Lower lobe of right lung (tissue), 2 donors: ENCODE data around the gene ST7. TPM values are rescaled to one million over a fixed set of nuclear protein-coding genes. Genes with fewer than 3 reads are reported as not detected.
"Not testable (repeated sequence)": the region's sequence is repeated elsewhere in the genome, so short reads cannot be mapped to it uniquely, and the experiment has no call there.

ENCODE experiments used
- ATAC-seq, 2 donors: fragments of 200-7000 bp; cut with Tn5 transposase; one replicate each; pipeline ENCODE4 v1.9.1; 2020 to 2022; ENCODE audit warnings: mild to moderate bottlenecking in 2 of 2, moderate library complexity in 2 of 2
- DNase-seq: peaks from one replicate; pipeline ENCODE4 v3.0.0-alpha.2; 2020
- H3K27ac ChIP-seq: fragments of 200-600 bp; one replicate; pipeline ENCODE4 v1.8.0; 2022
- H3K27me3 ChIP-seq: fragments of 200-600 bp; one replicate; pipeline ENCODE4 v1.8.0; 2022; ENCODE audit warnings: low read depth
- H3K36me3 ChIP-seq: fragments of 200-600 bp; one replicate; pipeline ENCODE4 v1.8.0; 2022; ENCODE audit warnings: mild to moderate bottlenecking
- H3K4me1 ChIP-seq: fragments of 200-600 bp; one replicate; pipeline ENCODE4 v1.8.0; 2022
- H3K4me3 ChIP-seq: fragments of 200-600 bp; one replicate; pipeline ENCODE4 v1.8.0; 2022; ENCODE audit warnings: mild to moderate bottlenecking
- H3K9me3 ChIP-seq: fragments of 200-600 bp; one replicate; pipeline ENCODE4 v1.8.0; 2022
- CTCF ChIP-seq: fragments of 200-600 bp; IDR thresholded peaks from one replicate; pipeline ENCODE4 v1.8.0; 2022; ENCODE audit warnings: antibody characterized with exemption, mild to moderate bottlenecking
- intact Hi-C: fragments of 100-400 bp; cut with DNase I; formaldehyde crosslinking; loops from one replicate; pipeline ENCODE4 v1.11.0; 2022
- total RNA-seq: library from RNA; stranded (reverse); fragmentation: NEBNext Ultra II Directional; extraction: Animal tissue kit (Norgen Biotek cat#: 25700); gene quantifications from one replicate; pipeline ENCODE4 v1.2.1, GENCODE V29; 2021
- donor health status: DM: no; HTN: yes; CAD: no; lungs with severe emphysema.

ST7 gene
- total RNA-seq, 1 donor from 2014 or later, result 51.1 TPM

- Histone ChIP-seq H3K4me3 (no peak overlapping the region), H3K36me3 (no peaks in the 10 kb centered on the region), H3K9me3 (no peaks in the 10 kb centered on the region), H3K4me1 (peaks cover 15% of the 10 kb centered on the region), H3K27me3 (no peaks in the 10 kb centered on the region), H3K27ac (no peak overlapping the region)
- ATAC-seq (no peak), DNase-seq (no peak)
- intact Hi-C loops, result no loop called here
- TF ChIP-seq CTCF, result no peak
These were observed 14.1 kb downstream of the ST7 start for GRCh38 chr7:116967254-116967922.

- Histone ChIP-seq H3K27me3 (no peaks in the 10 kb centered on the region), H3K4me3 (no peak overlapping the region), H3K36me3 (no peaks in the 10 kb centered on the region), H3K4me1 (peaks cover 15% of the 10 kb centered on the region), H3K9me3 (no peaks in the 10 kb centered on the region), H3K27ac (no peak overlapping the region)
- intact Hi-C loops, result no loop called here
- no peak for TF ChIP-seq CTCF
- no peak for ATAC-seq
- no peak for DNase-seq
These were observed 14.7 kb downstream of the ST7 start for GRCh38 chr7:116967983-116968382.

- Histone ChIP-seq H3K27ac (no peak overlapping the region), H3K27me3 (no peaks in the 10 kb centered on the region), H3K4me3 (no peak overlapping the region), H3K36me3 (no peaks in the 10 kb centered on the region), H3K4me1 (peaks cover 15% of the 10 kb centered on the region), H3K9me3 (no peaks in the 10 kb centered on the region)
- intact Hi-C loops, result no loop called here
- ATAC-seq (no peak), DNase-seq (no peak)
- TF ChIP-seq CTCF, result no peak
These were observed 15.3 kb downstream of the ST7 start for GRCh38 chr7:116968631-116969030.

GRCh38 chr7:116969371-116969902 is 16.1 kb downstream of the ST7 start:
- DNase-seq, result no peak
- Histone ChIP-seq H3K36me3 (no peaks in the 10 kb centered on the region), H3K27ac (no peak overlapping the region), H3K4me3 (no peak overlapping the region), H3K9me3 (no peaks in the 10 kb centered on the region), H3K4me1 (peaks cover 15% of the 10 kb centered on the region), H3K27me3 (no peaks in the 10 kb centered on the region)
- no peak for TF ChIP-seq CTCF
- intact Hi-C loops, result no loop called here
- peak; percentile 56 to 69 for ATAC-seq

GRCh38 chr7:116970238-116970910 is 17.1 kb downstream of the ST7 start:
- H3K36me3 ChIP-seq, result no peaks in the 10 kb centered on the region
- no peaks in the 10 kb centered on the region for H3K27me3 ChIP-seq
- DNase-seq, result no peak
- intact Hi-C loops, result no loop called here
- H3K4me3 ChIP-seq, result no peak overlapping the region
- peak; percentile 45 to 46 for ATAC-seq
- no peaks in the 10 kb centered on the region for H3K9me3 ChIP-seq
- H3K27ac ChIP-seq, result no peak overlapping the region
- H3K4me1 ChIP-seq, result peaks cover 15% of the 10 kb centered on the region
- TF ChIP-seq CTCF, result no peak

GRCh38 chr7:116971153-116971552 is 17.9 kb downstream of the ST7 start:
- ATAC-seq, intact Hi-C loops, DNase-seq, H3K9me3 ChIP-seq, H3K4me3 ChIP-seq, H3K27me3 ChIP-seq, H3K27ac ChIP-seq, H3K36me3 ChIP-seq: not testable (repeated sequence)
- H3K4me1 ChIP-seq, result peaks cover 15% of the 10 kb centered on the region
